Panc1 (cell line): ENCODE results near the gene OSER1. TPM values are rescaled to one million over a fixed set of nuclear protein-coding genes. Genes with fewer than 3 reads are reported as not detected.

Experiments used
- ATAC-seq: fragments of 200-7000 bp; cut with Tn5 transposase; 2 replicates; pipeline ENCODE4 v1.9.1; 2020; ENCODE audit warnings: mild to moderate bottlenecking, moderate library complexity
- Bru-seq: library from RNA; stranded (reverse); fragments of 400-500 nt; gene quantifications from one replicate; lab custom pipeline; 2021; lab: Mats Ljungman, UMichigan
- BruChase-seq, 2 experiments: library from RNA; stranded (reverse); fragments of 400-500 nt; gene quantifications; one replicate each; lab custom pipeline; 2021; lab: Mats Ljungman, UMichigan
- BruUV-seq: library from RNA; stranded (reverse); fragments of 400-500 nt; replicated peaks from 2 replicates; lab custom pipeline; 2021; lab: Mats Ljungman, UMichigan
- CTCF ChIA-PET: fragments of 300-600 bp; sonication (Branson Sonifier 250); formaldehyde crosslinking; loops from one replicate; lab custom pipeline; 2022; ENCODE audit warnings: antibody characterized with exemption; lab: Charles Lee
- POLR2A ChIA-PET: fragments of 300-600 bp; sonication (Branson Sonifier 250); formaldehyde crosslinking; loops from one replicate; lab custom pipeline; 2022; ENCODE audit warnings: antibody characterized with exemption; lab: Charles Lee
- DNase-seq: peaks from one replicate; pipeline ENCODE4 v3.0.0-alpha.2; 2010; ENCODE audit warnings: low read depth, low spot score
- H3K27ac ChIP-seq: 2 replicates; pipeline ENCODE4 v1.5.1; 2011; ENCODE audit warnings: mild to moderate bottlenecking, low read length, inconsistent platforms
- H3K27me3 ChIP-seq: fragments of 200-500 bp; sonication (Bioruptor generic); 2 replicates; pipeline ENCODE4 v1.6.0; 2014; ENCODE audit warnings: low read length, inconsistent platforms; ENCODE audit not compliant: control insufficient read depth, insufficient read depth
- H3K36me3 ChIP-seq: fragments of 200-500 bp; sonication (Bioruptor generic); 2 replicates; pipeline ENCODE4 v1.5.1; 2014; ENCODE audit warnings: inconsistent platforms, mild to moderate bottlenecking, low read length, moderate library complexity; ENCODE audit not compliant: control insufficient read depth, insufficient read depth
- H3K4me1 ChIP-seq: 2 replicates; pipeline ENCODE4 v1.5.1; 2011; ENCODE audit warnings: inconsistent platforms, mild to moderate bottlenecking, low read length, moderate library complexity; ENCODE audit not compliant: control insufficient read depth, insufficient read depth
- H3K4me3 ChIP-seq, 2 experiments: 2 replicates each; pipeline ENCODE4 v1.5.1; 2011 to 2012; ENCODE audit warnings: low read depth in 2 of 2, low read length in 2 of 2, mild to moderate bottlenecking in 2 of 2, inconsistent platforms in 1 of 2, moderate library complexity in 1 of 2
- H3K9me3 ChIP-seq: fragments of 200-500 bp; sonication (Bioruptor generic); 2 replicates; pipeline ENCODE4 v1.5.1; 2014; ENCODE audit warnings: low read depth, mild to moderate bottlenecking, inconsistent platforms, low read length, moderate library complexity; ENCODE audit not compliant: control insufficient read depth, insufficient read depth
- POLR2AphosphoS5 ChIP-seq: IDR thresholded peaks from 2 replicates; pipeline ENCODE4 v1.6.1; 2012; ENCODE audit warnings: mild to moderate bottlenecking, low read depth, low read length, moderate library complexity
- SIN3A ChIP-seq: IDR thresholded peaks from 2 replicates; pipeline ENCODE4 v1.6.1; 2012; ENCODE audit warnings: low read depth, mild to moderate bottlenecking, low read length, moderate library complexity, borderline replicate concordance; ENCODE audit not compliant: insufficient read depth
- TCF7L2 ChIP-seq: IDR thresholded peaks from 2 replicates; pipeline ENCODE4 v1.6.1; 2011; ENCODE audit warnings: mild to moderate bottlenecking, low read depth, low read length, inconsistent platforms
- in situ Hi-C: cut with HindIII; loops from 2 replicates; pipeline ENCODE4 v1.10.0; 2016; ENCODE audit warnings: low sequenced_read_pairs, low pct_unique_long_range_greater_than_20kb
- intact Hi-C: fragments of 100-400 bp; cut with micrococcal nuclease; formaldehyde crosslinking; loops from one replicate; pipeline ENCODE4 v1.10.0; 2022; ENCODE audit not compliant: unreplicated experiment
- long read RNA-seq: library from polyadenylated mRNA; unstranded; transcript quantifications from one replicate; pipeline ENCODE4 v2.0.0, GENCODE V29; 2021; ENCODE audit not compliant: unreplicated experiment
- polyA plus RNA-seq: library from polyadenylated mRNA; unstranded; fragments of >200 nt; gene quantifications from one replicate; pipeline ENCODE4 v1.2.1, GENCODE V29; 2012; ENCODE audit warnings: missing spikeins; ENCODE audit not compliant: insufficient read length
- total RNA-seq: library from RNA; stranded (reverse); gene quantifications from one replicate; pipeline ENCODE4 v1.2.1, GENCODE V29; 2021; ENCODE audit not compliant: unreplicated experiment
- TF ChIP-seq, protein P1 (sequence below), 2 experiments: IDR thresholded peaks; 2 replicates each; pipeline ENCODE4 v1.6.1; 2011 to 2012; ENCODE audit warnings: low read depth in 2 of 2, control low read depth in 1 of 2, low read length in 1 of 2, mild to moderate bottlenecking in 1 of 2, moderate library complexity in 1 of 2; ENCODE audit not compliant: insufficient read depth in 1 of 2
- TF ChIP-seq, protein P2 (sequence below): fragments of 450-650 bp; IDR thresholded peaks from 2 replicates; pipeline ENCODE4 v1.5.1; 2017; ENCODE audit warnings: mild to moderate bottlenecking

OSER1 gene
- total RNA-seq (37.8 TPM), Bru-seq, nascent RNA (percentile 94 among the genes with signal in this experiment), BruChase-seq, experiment 1, labeled RNA remaining after a 2-hour chase (percentile 94 among the genes with signal in this experiment), BruChase-seq, experiment 2, labeled RNA remaining after a 6-hour chase (percentile 94 among the genes with signal in this experiment)
- polyA plus RNA-seq, result 24.2 TPM
- long read RNA-seq, transcript OSER1-201 (4 exons, 1,572 nt), result major isoform, 40 of 76 reads
- long read RNA-seq, partial matches to known transcripts, result 20 of 76 reads
- long read RNA-seq, other reads (novel, unspliced or antisense), result 16 of 76 reads

DNA sequence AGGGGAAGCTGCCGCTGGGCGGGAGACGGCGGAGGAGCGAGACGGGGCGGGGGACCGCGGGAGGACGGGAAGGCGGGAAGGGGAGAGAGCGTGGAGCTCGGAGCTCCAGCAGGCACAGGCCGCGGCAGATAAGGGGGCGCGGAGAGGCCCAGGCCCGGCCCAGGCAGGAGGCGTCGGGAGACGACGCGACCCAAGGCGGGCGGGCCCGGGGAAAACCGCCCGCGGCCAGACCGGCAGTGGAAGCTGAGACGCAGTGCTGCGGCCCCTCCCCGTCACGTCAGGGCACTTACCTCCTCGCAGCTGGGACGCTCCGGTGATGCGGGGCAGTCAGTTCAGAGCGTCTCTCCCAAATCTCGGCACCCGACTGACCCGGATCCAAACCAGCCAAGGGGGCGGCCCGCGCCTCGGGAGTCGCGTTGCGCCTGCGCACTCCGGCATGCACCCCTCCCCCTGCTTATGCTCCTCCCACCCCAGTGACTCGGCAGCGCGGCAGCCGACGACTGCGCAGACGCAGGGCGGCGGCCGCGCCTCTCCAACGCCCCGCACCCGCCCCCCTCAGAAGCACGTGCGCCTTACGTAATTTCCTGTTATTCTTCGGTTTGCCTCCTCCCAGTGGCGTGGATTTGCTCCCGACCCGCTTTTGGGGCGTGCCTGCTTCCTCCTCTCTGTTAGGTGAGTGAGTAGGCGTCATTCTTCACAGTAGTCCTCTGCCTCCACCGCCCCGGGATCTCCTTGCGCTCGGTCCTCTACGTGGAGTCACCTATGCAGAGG is at the start of gene OSER1:
OSER1 (minus strand) TSS at position 366 of the 771 bp plus-strand sequence. CDS start 3,814 bp downstream, outside the sequence.
- ChIA-PET CTCF (no interaction called here), POLR2A (no interaction called here)
- DNase-seq, result peak; percentile 94
- no peaks in the 10 kb centered on the region for H3K27me3 ChIP-seq
- no TSS peak for BruUV-seq
- H3K4me3 ChIP-seq, result peak within 1 kb of the TSS; percentile 74 to 100
- H3K36me3 ChIP-seq, result peaks cover 7% of the 10 kb centered on the region; the same call in 1 of the 2 replicates
- in situ Hi-C loops, result no loop called here
- TF ChIP-seq, protein P1, sequence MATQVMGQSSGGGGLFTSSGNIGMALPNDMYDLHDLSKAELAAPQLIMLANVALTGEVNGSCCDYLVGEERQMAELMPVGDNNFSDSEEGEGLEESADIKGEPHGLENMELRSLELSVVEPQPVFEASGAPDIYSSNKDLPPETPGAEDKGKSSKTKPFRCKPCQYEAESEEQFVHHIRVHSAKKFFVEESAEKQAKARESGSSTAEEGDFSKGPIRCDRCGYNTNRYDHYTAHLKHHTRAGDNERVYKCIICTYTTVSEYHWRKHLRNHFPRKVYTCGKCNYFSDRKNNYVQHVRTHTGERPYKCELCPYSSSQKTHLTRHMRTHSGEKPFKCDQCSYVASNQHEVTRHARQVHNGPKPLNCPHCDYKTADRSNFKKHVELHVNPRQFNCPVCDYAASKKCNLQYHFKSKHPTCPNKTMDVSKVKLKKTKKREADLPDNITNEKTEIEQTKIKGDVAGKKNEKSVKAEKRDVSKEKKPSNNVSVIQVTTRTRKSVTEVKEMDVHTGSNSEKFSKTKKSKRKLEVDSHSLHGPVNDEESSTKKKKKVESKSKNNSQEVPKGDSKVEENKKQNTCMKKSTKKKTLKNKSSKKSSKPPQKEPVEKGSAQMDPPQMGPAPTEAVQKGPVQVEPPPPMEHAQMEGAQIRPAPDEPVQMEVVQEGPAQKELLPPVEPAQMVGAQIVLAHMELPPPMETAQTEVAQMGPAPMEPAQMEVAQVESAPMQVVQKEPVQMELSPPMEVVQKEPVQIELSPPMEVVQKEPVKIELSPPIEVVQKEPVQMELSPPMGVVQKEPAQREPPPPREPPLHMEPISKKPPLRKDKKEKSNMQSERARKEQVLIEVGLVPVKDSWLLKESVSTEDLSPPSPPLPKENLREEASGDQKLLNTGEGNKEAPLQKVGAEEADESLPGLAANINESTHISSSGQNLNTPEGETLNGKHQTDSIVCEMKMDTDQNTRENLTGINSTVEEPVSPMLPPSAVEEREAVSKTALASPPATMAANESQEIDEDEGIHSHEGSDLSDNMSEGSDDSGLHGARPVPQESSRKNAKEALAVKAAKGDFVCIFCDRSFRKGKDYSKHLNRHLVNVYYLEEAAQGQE (IDR thresholded peaks at IDR 0.05; ENCODE audit: insufficient read depth in 1 of 2, low read depth in 2 of 2, low read length in 1 of 2), result 0 out of 4 replicates have a peak, but pooled peaks of 1 of the 2 experiments have one; percentile 8
- TF ChIP-seq SIN3A (peak; percentile 100), POLR2AphosphoS5 (peak; percentile 88), TCF7L2 (no peak)
- TF ChIP-seq, protein P2, sequence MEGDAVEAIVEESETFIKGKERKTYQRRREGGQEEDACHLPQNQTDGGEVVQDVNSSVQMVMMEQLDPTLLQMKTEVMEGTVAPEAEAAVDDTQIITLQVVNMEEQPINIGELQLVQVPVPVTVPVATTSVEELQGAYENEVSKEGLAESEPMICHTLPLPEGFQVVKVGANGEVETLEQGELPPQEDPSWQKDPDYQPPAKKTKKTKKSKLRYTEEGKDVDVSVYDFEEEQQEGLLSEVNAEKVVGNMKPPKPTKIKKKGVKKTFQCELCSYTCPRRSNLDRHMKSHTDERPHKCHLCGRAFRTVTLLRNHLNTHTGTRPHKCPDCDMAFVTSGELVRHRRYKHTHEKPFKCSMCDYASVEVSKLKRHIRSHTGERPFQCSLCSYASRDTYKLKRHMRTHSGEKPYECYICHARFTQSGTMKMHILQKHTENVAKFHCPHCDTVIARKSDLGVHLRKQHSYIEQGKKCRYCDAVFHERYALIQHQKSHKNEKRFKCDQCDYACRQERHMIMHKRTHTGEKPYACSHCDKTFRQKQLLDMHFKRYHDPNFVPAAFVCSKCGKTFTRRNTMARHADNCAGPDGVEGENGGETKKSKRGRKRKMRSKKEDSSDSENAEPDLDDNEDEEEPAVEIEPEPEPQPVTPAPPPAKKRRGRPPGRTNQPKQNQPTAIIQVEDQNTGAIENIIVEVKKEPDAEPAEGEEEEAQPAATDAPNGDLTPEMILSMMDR, result no peak
- intact Hi-C loops, result loop anchor here (10.0 kb wide), 1 partner anchor 394 kb away; no protein-coding TSS in a partner anchor
- peak within 1 kb of the TSS; percentile 93 for H3K27ac ChIP-seq
- no peaks in the 10 kb centered on the region for H3K9me3 ChIP-seq
- ATAC-seq, result peak; percentile 94
- H3K4me1 ChIP-seq, result peaks cover 30% of the 10 kb centered on the region

DNA sequence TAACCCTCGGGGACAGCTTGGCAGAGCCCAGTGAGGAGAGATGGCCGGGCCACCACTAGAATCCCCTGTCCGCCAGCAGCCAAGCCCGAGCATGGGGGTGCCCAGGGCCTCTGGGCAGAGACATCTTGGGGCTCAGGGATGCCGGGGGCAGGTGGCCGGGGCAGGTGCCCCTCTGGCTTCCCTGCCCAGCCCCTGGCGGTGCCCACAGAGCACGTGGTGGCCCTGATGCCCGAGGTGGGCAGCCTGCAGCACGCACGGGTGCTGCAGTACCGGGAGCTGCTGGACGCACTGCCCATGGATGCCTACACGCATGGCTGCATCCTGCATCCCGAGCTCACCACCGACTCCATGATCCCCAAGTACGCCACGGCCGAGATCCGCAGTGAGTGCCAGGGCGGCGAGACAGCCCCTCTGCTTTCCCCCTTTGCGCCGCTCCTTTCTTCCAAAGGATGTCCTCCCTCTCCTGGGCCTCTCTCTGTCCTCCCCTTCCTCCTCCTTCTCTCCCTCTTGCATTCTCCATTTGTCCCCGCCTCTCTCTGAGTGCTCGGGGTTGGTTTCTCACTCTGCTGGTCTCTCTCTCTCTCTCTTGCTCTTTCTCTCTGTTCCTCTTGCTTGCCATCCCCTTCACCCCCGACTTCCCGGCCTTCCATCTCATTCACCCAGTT is 47.8 kb upstream of the OSER1 start:
- ATAC-seq (no peak), DNase-seq (no peak)
- H3K27me3 ChIP-seq, result no peaks in the 10 kb centered on the region
- TF ChIP-seq TCF7L2, result no peak
- TF ChIP-seq POLR2AphosphoS5, result no peak
- TF ChIP-seq, protein P1 (IDR thresholded peaks at IDR 0.05; ENCODE audit: insufficient read depth in 1 of 2, low read depth in 2 of 2, low read length in 1 of 2), result no peak
- H3K4me3 ChIP-seq, result no peak overlapping the region
- CTCF ChIA-PET, result no interaction called here
- in situ Hi-C loops, result no loop called here
- no peaks in the 10 kb centered on the region for H3K4me1 ChIP-seq
- no peak overlapping the region for H3K27ac ChIP-seq
- POLR2A ChIA-PET, result no interaction called here
- intact Hi-C loops, result no loop called here
- H3K9me3 ChIP-seq, result no peaks in the 10 kb centered on the region
- H3K36me3 ChIP-seq, result no peaks in the 10 kb centered on the region
- no TSS peak for BruUV-seq
